IPS-18c (cell line): ENCODE data around the gene PPP2R1A.

Experiments
- H3K4me3 ChIP-seq: 2 replicates; pipeline ENCODE4 v1.7.0; 2013; ENCODE audit warnings: low read depth, mild to moderate bottlenecking, low read length, moderate library complexity; ENCODE audit not compliant: insufficient read depth
- H3K9me3 ChIP-seq: one replicate; pipeline ENCODE4 v1.6.1; 2013; ENCODE audit warnings: mild to moderate bottlenecking, low read length, moderate library complexity; ENCODE audit not compliant: control insufficient read depth, insufficient read depth

PPP2R1A gene

GRCh38 chr19:52275988-52276387, 86.1 kb downstream of the PPP2R1A start:
- peaks cover 4% of the 10 kb centered on the region for H3K9me3 ChIP-seq
- H3K4me3 ChIP-seq = no peak overlapping the region

- Histone ChIP-seq H3K9me3 (peaks cover 4% of the 10 kb centered on the region), H3K4me3 (no peak overlapping the region)
Measured at GRCh38 chr19:52277471-52277870, 87.6 kb downstream of the PPP2R1A start.
